CD4-positive, alpha-beta T cell treated with Interferon gamma for 1 hour (primary cell): ENCODE data around the gene MALT1.
"Not testable (repeated sequence)": the region's sequence is repeated elsewhere in the genome, so short reads cannot be mapped to it uniquely, and the experiment has no call there.

Experiments
- DNase-seq: peaks from one replicate; pipeline ENCODE4 v3.0.0-alpha.2; 2020

MALT1 gene

GRCh38 chr18:58671111-58671631 lies at the start of gene MALT1:
MALT1 (plus strand) TSS chr18:58671465; CDS start chr18:58671644, 179 bp downstream.
- peak; percentile 94 for DNase-seq

- DNase-seq, result no peak
Observed at GRCh38 chr18:58624011-58624410, 47.3 kb upstream of the MALT1 start.

GRCh38 chr18:58625839-58626238 lies 45.4 kb upstream of the MALT1 start:
- DNase-seq, result no peak

- DNase-seq, result no peak
Observed at GRCh38 chr18:58630071-58630470, 41.2 kb upstream of the MALT1 start.

- no peak for DNase-seq
Observed at GRCh38 chr18:58631301-58631700, 40.0 kb upstream of the MALT1 start.

- no peak for DNase-seq
Observed at GRCh38 chr18:58632552-58632951, 38.7 kb upstream of the MALT1 start.

GRCh38 chr18:58633874-58634273 lies 37.4 kb upstream of the MALT1 start:
- no peak for DNase-seq

- no peak for DNase-seq
Observed at GRCh38 chr18:58635891-58636290, 35.4 kb upstream of the MALT1 start.

GRCh38 chr18:58637197-58637596 lies 34.1 kb upstream of the MALT1 start:
- no peak for DNase-seq

GRCh38 chr18:58637946-58638345 lies 33.3 kb upstream of the MALT1 start:
- DNase-seq, result no peak

- no peak for DNase-seq
Observed at GRCh38 chr18:58638441-58638840, 32.8 kb upstream of the MALT1 start.

- no peak for DNase-seq
Observed at GRCh38 chr18:58639237-58639636, 32.0 kb upstream of the MALT1 start.

- DNase-seq, result no peak
Observed at GRCh38 chr18:58639751-58640427, 31.4 kb upstream of the MALT1 start.

- DNase-seq, result no peak
Observed at GRCh38 chr18:58640428-58640805, 30.8 kb upstream of the MALT1 start.

GRCh38 chr18:58640891-58641610 lies 30.2 kb upstream of the MALT1 start:
- no peak for DNase-seq

GRCh38 chr18:58643557-58643956 lies 27.7 kb upstream of the MALT1 start:
- not testable (repeated sequence) for DNase-seq

- DNase-seq, result no peak
Observed at GRCh38 chr18:58645398-58645797, 25.9 kb upstream of the MALT1 start.

- no peak for DNase-seq
Observed at GRCh38 chr18:58646334-58646862, 24.9 kb upstream of the MALT1 start.

- no peak for DNase-seq
Observed at GRCh38 chr18:58649966-58650816, 21.1 kb upstream of the MALT1 start.

GRCh38 chr18:58650830-58651229 lies 20.4 kb upstream of the MALT1 start:
- DNase-seq, result not testable (repeated sequence)

GRCh38 chr18:58653144-58653722 lies 18.0 kb upstream of the MALT1 start:
- not testable (repeated sequence) for DNase-seq

- DNase-seq, result no peak
Observed at GRCh38 chr18:58653814-58654509, 17.3 kb upstream of the MALT1 start.
